Stimulated activated memory B cell treated with anti-CD40 and anti-IgM and Interleukin-4, amounts not matched to agents 10 μg/mL and 1 μg/mL and 100 μg/mL, for 72 hours (primary cell): Measurements from ENCODE around the gene NR2E3.

ENCODE experiments used
- ATAC-seq: fragments of 150-1000 bp; cut with Tn5 transposase; 2 replicates; pipeline ENCODE4 v1.10.0; 2021
- H3K27ac Mint-ChIP-seq: one replicate; pipeline ENCODE4 v1.8.0; 2022; ENCODE audit warnings: mild to moderate bottlenecking, mixed read lengths
- H3K27me3 Mint-ChIP-seq: one replicate; pipeline ENCODE4 v1.8.0; 2022; ENCODE audit warnings: mixed read lengths
- H3K36me3 Mint-ChIP-seq: one replicate; pipeline ENCODE4 v1.8.0; 2022; ENCODE audit warnings: mixed read lengths
- H3K4me1 Mint-ChIP-seq: one replicate; pipeline ENCODE4 v1.8.0; 2022; ENCODE audit warnings: mixed read lengths
- H3K4me3 Mint-ChIP-seq: one replicate; pipeline ENCODE4 v1.8.0; 2022; ENCODE audit warnings: mild to moderate bottlenecking, moderate library complexity, mixed read lengths
- H3K9me3 Mint-ChIP-seq: one replicate; pipeline ENCODE4 v1.8.0; 2022; ENCODE audit warnings: mixed read lengths

Gene NR2E3

GRCh38 chr15:71804695-71805470 lies 5.5 kb upstream of the NR2E3 start:
- Mint-ChIP-seq H3K27me3 (peaks cover 60% of the 10 kb centered on the region), H3K4me3 (no peak overlapping the region)
- ATAC-seq, result peak; percentile 39

GRCh38 chr15:71806452-71806931 lies 3.9 kb upstream of the NR2E3 start:
- Mint-ChIP-seq H3K4me1 (peaks cover 16% of the 10 kb centered on the region), H3K9me3 (no peaks in the 10 kb centered on the region), H3K4me3 (no peak overlapping the region), H3K36me3 (no peaks in the 10 kb centered on the region), H3K27ac (no peak overlapping the region), H3K27me3 (peaks cover 47% of the 10 kb centered on the region)
- ATAC-seq, result no peak

More at GRCh38 chr15:71804695-71805470, 5.5 kb upstream of the NR2E3 start:
- no peaks in the 10 kb centered on the region for H3K36me3 Mint-ChIP-seq
- no peak overlapping the region for H3K27ac Mint-ChIP-seq
- no peaks in the 10 kb centered on the region for H3K9me3 Mint-ChIP-seq
- peaks cover 16% of the 10 kb centered on the region for H3K4me1 Mint-ChIP-seq

DNA sequence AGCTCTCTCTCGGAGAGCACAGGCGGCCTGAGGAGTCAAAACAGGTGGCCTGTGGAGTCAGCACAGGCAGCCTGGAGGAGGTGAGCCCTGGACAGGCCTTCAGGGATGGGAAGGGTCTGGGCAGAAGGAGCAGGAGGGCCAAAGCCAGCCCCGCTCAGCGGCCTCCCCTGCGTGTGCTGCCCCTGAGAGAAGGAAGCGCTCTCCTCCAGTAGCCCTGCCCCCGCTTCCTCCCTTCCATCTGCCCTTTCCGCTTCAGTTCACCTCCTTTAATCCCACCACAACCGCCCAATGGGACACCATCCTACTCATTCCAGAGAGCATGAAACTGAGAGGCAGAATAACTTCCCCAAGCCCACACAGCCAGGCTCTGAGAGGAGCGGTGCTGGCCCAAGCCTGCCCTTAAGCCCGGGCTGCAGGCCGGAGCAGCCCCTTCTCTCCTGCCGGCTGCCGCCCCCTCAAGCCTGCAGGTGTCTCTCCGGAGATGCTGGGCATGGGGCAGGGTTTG lies 3.2 kb upstream of the NR2E3 start:
- ATAC-seq, result no peak
- no peak overlapping the region for H3K27ac Mint-ChIP-seq
- no peak overlapping the region for H3K4me3 Mint-ChIP-seq
- H3K9me3 Mint-ChIP-seq, result no peaks in the 10 kb centered on the region
- peaks cover 16% of the 10 kb centered on the region for H3K4me1 Mint-ChIP-seq
- no peaks in the 10 kb centered on the region for H3K36me3 Mint-ChIP-seq
- peaks cover 41% of the 10 kb centered on the region for H3K27me3 Mint-ChIP-seq

GRCh38 chr15:71807691-71808091 lies 2.7 kb upstream of the NR2E3 start:
- H3K27me3 Mint-ChIP-seq, result peaks cover 36% of the 10 kb centered on the region
- no peaks in the 10 kb centered on the region for H3K36me3 Mint-ChIP-seq
- no peaks in the 10 kb centered on the region for H3K9me3 Mint-ChIP-seq
- peaks cover 11% of the 10 kb centered on the region for H3K4me1 Mint-ChIP-seq
- no peak overlapping the region for H3K27ac Mint-ChIP-seq
- H3K4me3 Mint-ChIP-seq, result no peak overlapping the region
- no peak for ATAC-seq

- no peak for ATAC-seq
- Mint-ChIP-seq H3K4me3 (no peak overlapping the region), H3K36me3 (no peaks in the 10 kb centered on the region), H3K4me1 (peaks cover 9% of the 10 kb centered on the region), H3K27ac (no peak overlapping the region), H3K9me3 (no peaks in the 10 kb centered on the region), H3K27me3 (peaks cover 31% of the 10 kb centered on the region)
These were observed 1.9 kb upstream of the NR2E3 start for GRCh38 chr15:71808311-71809020.

DNA sequence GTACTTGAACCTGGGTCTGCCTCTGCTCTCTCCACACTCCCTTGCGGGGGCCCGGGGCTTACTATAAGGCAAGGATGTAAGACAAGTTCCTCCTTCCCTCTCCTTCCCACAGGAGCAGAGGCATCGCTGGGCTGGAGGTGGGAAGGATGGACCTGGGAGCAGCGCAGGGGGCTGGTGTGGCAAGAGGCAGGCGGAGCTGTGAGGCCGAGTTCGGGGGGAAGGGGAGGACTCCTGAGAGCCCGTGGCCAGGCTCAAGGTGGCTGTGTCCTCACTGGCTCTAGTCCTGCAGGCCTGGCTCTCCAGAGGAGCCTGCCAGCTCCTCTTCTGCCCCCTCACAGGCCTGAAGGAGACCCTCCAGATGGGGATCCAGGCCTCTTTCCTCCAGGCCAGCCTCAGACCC lies 1.0 kb upstream of the NR2E3 start:
- ATAC-seq, result no peak
- H3K27ac Mint-ChIP-seq, result no peak overlapping the region
- no peaks in the 10 kb centered on the region for H3K36me3 Mint-ChIP-seq
- H3K4me3 Mint-ChIP-seq, result no peak overlapping the region
- peaks cover 31% of the 10 kb centered on the region for H3K27me3 Mint-ChIP-seq
- peaks cover 7% of the 10 kb centered on the region for H3K4me1 Mint-ChIP-seq
- no peaks in the 10 kb centered on the region for H3K9me3 Mint-ChIP-seq

DNA sequence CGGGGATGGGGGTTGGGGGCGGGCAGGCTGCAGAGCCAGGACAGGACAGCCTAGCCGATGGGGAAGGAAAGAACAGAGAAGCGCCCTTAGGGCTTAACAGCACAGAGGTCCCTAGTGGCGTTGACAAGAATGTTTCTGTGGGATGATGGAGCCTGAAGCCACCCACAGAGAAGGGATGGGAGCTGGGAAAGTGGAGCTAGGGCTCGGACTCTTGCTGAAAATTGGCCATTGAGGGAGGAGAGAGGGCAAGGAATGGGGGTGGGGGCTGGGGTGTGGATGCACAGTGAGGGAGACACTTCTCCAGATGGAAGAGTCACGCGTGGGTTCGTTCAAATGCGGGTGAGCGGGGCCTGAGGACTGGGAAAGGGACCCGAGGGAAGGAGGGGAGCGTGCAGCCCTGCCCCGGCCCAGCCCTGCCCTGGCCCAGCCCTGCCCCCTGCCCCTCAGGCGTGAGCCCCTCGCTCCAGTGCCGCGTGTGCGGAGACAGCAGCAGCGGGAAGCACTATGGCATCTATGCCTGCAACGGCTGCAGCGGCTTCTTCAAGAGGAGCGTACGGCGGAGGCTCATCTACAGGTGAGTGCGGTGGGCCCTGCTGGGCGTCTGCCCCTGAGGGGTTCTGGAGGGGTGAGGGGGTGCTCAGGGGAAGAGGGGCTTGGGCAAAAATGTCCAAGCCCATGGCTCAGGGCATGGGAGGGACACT lies 832 bp downstream of the NR2E3 start:
- peak; percentile 11 for ATAC-seq

DNA sequence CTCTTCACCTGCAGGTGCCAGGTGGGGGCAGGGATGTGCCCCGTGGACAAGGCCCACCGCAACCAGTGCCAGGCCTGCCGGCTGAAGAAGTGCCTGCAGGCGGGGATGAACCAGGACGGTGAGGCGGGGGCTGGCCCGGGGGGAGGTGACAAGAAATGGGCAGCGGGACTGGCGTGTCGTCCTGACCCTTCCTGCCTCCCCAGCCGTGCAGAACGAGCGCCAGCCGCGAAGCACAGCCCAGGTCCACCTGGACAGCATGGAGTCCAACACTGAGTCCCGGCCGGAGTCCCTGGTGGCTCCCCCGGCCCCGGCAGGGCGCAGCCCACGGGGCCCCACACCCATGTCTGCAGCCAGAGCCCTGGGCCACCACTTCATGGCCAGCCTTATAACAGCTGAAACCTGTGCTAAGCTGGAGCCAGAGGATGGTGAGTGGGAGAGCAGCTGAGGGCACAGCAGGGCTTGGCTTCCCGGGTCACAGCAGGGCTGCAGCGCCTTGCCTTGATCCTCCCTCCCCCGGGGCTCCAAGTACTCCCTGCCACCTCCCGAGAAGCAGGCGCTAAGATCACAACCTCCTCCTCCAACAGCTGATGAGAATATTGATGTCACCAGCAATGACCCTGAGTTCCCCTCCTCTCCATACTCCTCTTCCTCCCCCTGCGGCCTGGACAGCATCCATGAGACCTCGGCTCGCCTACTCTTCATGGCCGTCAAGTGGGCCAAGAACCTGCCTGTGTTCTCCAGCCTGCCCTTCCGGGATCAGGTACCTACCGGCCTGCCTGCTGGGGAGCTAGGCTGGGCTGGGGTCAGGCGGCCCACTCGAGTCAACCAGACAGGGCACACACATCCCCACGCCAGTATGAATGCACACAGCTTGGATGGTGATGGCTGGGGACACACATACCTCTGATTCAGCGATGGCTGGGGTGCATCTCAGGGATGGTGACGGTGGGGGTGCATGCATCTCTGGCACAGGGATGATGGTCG lies 1.7 kb downstream of the NR2E3 start:
- no peaks in the 10 kb centered on the region for H3K36me3 Mint-ChIP-seq
- peaks cover 19% of the 10 kb centered on the region for H3K27me3 Mint-ChIP-seq
- ATAC-seq, result no peak
- no peaks in the 10 kb centered on the region for H3K4me1 Mint-ChIP-seq
- H3K27ac Mint-ChIP-seq, result no peak overlapping the region
- no peak overlapping the region for H3K4me3 Mint-ChIP-seq
- no peaks in the 10 kb centered on the region for H3K9me3 Mint-ChIP-seq

More for the DNA sequence above, 832 bp downstream of the NR2E3 start:
- no peaks in the 10 kb centered on the region for H3K36me3 Mint-ChIP-seq
- H3K4me1 Mint-ChIP-seq, result no peaks in the 10 kb centered on the region
- H3K27ac Mint-ChIP-seq, result no peak overlapping the region
- H3K4me3 Mint-ChIP-seq, result no peak overlapping the region
- H3K9me3 Mint-ChIP-seq, result no peaks in the 10 kb centered on the region
- H3K27me3 Mint-ChIP-seq, result peaks cover 23% of the 10 kb centered on the region

DNA sequence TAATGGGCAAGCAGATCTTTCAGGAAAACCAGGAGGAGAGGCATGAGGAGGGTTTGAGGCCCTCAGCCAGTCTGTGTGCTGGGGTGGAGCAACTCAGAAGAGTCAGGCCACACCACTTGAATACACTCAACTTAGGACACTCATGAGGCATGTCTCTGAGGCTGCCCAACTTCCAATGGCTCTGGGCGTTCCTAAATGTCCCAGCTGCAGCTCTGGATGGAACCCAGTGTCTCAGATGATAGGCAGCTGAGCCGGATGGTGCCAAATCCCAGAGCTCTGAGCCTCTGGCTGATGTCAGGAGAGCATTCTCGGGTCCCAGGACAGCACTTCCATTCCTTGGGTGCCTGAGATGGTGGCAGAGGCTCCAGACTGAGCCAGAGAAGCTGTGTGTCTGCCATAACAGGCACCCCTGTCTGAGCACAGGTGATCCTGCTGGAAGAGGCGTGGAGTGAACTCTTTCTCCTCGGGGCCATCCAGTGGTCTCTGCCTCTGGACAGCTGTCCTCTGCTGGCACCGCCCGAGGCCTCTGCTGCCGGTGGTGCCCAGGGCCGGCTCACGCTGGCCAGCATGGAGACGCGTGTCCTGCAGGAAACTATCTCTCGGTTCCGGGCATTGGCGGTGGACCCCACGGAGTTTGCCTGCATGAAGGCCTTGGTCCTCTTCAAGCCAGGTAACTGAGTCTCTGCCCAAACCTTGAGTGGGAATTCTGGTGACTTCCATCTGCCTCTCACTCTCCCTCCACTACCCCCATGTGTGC lies 2.8 kb downstream of the NR2E3 start:
- H3K4me1 Mint-ChIP-seq, result no peaks in the 10 kb centered on the region

GRCh38 chr15:71813723-71814470 lies 3.5 kb downstream of the NR2E3 start:
- H3K4me1 Mint-ChIP-seq, result no peaks in the 10 kb centered on the region
- no peaks in the 10 kb centered on the region for H3K36me3 Mint-ChIP-seq
- no peak overlapping the region for H3K27ac Mint-ChIP-seq
- ATAC-seq, result no peak
- peaks cover 4% of the 10 kb centered on the region for H3K9me3 Mint-ChIP-seq
- peaks cover under 1% of the 10 kb centered on the region for H3K27me3 Mint-ChIP-seq
- H3K4me3 Mint-ChIP-seq, result no peak overlapping the region

More for the DNA sequence above, 2.8 kb downstream of the NR2E3 start:
- no peak for ATAC-seq
- Mint-ChIP-seq H3K27ac (no peak overlapping the region), H3K9me3 (no peaks in the 10 kb centered on the region), H3K27me3 (peaks cover 8% of the 10 kb centered on the region), H3K36me3 (no peaks in the 10 kb centered on the region), H3K4me3 (no peak overlapping the region)

DNA sequence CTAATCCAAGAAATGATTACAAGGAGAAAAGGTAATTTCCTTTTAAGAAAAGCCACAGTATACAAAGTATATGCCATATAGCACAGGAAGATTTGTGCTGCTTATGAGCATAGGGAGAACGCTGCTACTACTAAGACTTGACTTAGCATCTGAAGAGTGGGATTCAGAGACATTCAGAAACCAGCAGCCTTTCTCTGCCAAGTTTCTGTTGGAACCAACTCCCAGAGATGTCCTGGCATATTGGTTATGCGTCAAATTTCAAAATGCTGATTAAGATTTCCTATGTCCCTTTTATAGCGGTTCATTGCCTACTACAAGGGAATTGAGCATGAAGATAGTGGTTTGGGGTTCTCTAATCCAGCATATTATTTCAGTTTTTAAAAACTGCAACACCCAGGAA lies 4.9 kb downstream of the NR2E3 start:
- Mint-ChIP-seq H3K4me3 (no peak overlapping the region), H3K27me3 (no peaks in the 10 kb centered on the region), H3K9me3 (peaks cover 7% of the 10 kb centered on the region), H3K4me1 (no peaks in the 10 kb centered on the region), H3K27ac (no peak overlapping the region), H3K36me3 (no peaks in the 10 kb centered on the region)
- no peak for ATAC-seq

- H3K27ac Mint-ChIP-seq, result no peak overlapping the region
These were observed 7.0 kb downstream of the NR2E3 start for GRCh38 chr15:71817351-71817750.

DNA sequence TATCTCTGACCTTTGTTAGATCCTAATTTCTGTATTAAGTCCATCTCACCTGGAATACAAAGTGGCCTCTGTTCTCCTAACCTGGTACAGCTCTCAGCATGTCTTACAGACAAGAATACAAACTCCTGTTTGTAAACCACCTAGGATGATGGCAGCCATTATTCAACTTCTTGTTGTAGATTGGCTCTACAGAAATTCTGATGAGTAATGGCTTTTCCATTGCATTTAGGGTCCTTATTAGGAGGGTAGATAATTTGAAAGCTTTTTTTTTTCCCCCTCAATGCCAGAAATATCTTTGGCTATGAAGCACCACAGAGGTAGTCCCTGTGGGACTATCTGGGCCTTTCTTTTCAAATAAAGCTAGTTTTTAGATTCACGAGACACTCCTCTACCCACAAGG lies 9.8 kb downstream of the NR2E3 start:
- H3K36me3 Mint-ChIP-seq, result peaks cover 38% of the 10 kb centered on the region
- H3K4me1 Mint-ChIP-seq, result no peaks in the 10 kb centered on the region
- no peaks in the 10 kb centered on the region for H3K27me3 Mint-ChIP-seq
- no peak for ATAC-seq
- peaks cover 20% of the 10 kb centered on the region for H3K9me3 Mint-ChIP-seq
- H3K27ac Mint-ChIP-seq, result no peak overlapping the region
- H3K4me3 Mint-ChIP-seq, result no peak overlapping the region

More at GRCh38 chr15:71817351-71817750, 7.0 kb downstream of the NR2E3 start:
- no peak for ATAC-seq
- Mint-ChIP-seq H3K36me3 (peaks cover 10% of the 10 kb centered on the region), H3K9me3 (peaks cover 11% of the 10 kb centered on the region), H3K4me1 (no peaks in the 10 kb centered on the region), H3K4me3 (no peak overlapping the region), H3K27me3 (no peaks in the 10 kb centered on the region)
